ENCODE data around the gene CFAP410. TPM values are rescaled to one million over a fixed set of nuclear protein-coding genes. Genes with fewer than 3 reads are reported as not detected.

Gene CFAP410
- total RNA-seq = 20.1 and 23.9 TPM in 2 replicates

DNA sequence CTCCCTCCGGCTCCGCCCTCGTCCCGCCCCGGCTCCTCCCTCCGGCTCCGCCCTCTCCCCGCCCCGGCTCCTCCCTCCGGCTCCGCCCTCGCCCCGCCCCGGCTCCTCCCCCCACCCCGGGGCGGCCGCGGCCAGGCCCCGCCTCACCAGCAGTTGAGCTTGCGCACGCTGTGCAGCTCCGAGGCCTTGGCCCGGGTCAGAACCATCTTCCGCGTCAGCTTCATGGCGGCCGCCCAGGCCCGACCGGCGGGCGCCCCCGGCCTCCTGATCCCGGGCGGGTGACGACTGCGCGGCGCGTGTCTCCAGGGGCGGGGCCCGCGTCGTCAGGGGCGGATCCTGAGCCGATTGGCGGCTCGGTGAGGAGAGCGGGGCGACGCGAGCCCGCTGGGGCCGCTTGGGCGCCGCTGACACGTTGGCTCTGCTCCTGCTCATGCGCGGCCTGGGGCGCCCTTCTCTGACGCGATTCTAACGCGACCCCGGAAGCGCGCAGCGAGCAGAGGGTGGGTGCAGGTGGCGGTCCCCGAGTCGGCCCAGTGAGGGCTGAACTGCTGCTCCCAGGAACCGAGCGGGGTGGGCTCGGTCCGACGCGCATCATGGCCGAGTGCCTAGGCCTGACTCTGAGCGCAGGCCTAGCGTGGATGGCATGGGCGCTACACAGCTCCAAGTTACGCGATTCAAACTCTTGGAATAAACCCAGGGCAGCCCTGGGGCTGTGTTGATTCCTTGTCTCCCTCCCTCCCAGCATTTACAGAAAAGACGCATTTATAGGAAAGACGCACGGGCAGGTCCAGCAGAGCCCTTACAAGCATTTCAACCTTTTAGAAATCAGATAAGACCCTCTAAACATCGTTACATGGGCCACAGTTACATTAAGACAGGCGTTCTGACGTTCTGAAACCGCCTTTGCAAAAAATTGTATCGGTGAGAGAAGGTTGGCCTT lies at the start of gene CFAP410:
TSS of gene CFAP410 (minus strand) at position 420 of the 940 bp plus-strand sequence. CDS start at position 224, 196 bp downstream.

DNA sequence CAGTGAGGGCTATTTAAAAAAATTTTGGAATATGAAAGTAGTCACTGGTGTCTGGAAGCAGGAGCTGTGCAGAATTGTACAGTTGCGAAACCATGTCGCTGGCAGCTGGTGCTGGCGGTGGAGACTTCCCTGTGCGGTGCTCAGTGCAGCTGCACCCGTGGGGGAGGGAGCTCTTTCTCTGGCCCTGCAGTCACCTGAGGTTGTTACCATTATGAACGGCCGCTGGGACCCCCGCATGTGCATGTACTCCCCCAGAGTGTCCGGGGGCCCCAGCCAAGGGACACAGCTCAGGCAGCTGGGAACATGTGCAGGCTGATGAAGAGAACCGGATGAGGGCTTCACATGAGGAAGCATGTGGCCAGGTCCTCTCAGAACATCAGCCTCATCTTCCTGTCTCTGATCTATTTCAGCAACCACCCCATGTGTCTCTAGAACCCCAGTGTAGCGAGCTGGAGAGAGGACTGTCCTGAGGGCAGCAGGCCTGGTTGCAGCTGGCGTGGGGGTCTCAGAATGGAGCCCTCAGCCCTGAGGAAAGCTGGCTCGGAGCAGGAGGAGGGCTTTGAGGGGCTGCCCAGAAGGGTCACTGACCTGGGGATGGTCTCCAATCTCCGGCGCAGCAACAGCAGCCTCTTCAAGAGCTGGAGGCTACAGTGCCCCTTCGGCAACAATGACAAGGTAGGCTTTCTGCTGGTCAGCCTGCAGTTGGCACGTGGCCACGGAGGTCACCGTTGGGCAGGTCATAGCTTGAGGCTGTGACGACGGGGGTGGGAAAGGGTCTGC lies 14.2 kb upstream of the CFAP410 start, which contains the start of gene TRPM2:
TSS of gene TRPM2 (plus strand) at position 431 of the 780 bp plus-strand sequence. CDS start at position 511, 80 bp downstream.

DNA sequence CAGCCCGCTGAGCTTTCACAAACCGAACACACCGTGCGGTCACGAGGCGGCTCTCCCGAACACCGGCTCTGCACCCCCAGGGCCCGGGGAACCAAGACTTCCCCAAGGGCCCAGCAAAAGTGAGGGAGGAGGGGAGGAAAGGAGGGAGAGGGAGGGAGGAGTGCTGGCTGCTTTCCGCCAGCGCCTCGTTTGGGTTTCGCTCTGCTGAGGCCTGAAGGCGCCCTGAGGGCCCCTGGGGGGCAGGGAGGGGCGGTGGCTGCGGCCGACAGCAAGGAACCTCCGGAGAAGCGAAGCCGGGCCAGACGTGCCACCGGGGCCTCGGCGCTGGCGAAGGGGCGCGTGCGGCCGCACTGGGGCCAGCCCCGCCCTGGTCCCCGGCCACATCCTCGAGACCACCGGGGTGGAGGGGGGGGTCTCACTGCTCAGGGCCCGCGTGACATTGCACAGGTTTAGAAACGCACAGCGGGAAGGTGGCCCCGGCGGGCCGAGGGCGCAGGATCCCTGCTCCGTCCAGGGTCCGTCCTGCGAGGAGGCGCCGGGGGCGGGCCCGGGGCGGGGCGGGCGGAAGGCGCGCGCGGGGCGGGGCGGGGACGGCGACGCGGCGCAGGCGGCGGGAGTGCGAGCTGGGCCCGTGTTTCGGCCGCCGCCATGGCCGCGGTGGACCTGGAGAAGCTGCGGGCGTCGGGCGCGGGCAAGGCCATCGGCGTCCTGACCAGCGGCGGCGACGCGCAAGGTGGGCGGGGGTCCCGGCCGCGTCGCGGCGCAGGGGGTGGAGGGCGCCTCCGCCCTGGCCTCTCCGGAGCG lies 39.5 kb downstream of the CFAP410 start, which contains the start of gene PFKL:
TSS of gene PFKL (plus strand) at position 596 of the 804 bp plus-strand sequence. CDS start at position 649, 53 bp downstream.

DNA sequence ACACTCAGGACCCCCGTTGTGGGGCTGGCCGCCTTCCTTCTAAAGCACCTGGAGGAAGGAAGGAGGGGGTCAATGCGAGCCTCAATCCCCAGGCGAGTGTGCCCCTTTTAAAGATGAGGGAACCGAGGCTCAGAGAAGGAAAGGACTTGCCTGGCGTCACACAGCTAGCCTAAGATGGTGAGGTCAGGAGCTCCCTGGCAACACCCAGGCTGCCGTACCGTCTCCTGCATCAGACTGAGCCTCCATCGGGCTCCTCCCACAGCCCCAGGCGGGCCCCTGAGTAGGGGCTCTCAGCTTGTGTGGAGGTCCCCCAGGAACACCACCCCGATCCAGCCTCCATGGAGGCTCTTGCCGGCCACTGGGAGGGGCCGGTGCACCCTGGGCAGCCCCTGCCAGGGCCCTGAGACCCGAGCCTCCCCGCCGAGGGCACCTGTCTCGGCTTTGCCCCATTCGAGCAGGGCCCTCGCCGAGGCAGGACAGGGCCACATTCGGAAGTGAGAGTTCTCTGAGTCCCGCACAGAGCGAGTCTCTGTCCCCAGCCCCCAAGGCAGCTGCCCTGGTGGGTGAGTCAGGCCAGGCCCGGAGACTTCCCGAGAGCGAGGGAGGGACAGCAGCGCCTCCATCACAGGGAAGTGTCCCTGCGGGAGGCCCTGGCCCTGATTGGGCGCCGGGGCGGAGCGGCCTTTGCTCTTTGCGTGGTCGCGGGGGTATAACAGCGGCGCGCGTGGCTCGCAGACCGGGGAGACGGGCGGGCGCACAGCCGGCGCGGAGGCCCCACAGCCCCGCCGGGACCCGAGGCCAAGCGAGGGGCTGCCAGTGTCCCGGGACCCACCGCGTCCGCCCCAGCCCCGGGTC lies 53.8 kb downstream of the CFAP410 start, which contains the start of gene AIRE:
TSS of gene AIRE (plus strand) at position 739 of the 855 bp plus-strand sequence. CDS start 131 bp downstream, outside the sequence.

Other genes starting within 250 kb of the CFAP410 start
- gene PWP2, start 232.0 kb downstream of the CFAP410 start, total RNA-seq = 5.0 and 6.4 TPM in 2 replicates
- 6.9 and 8.9 TPM in 2 replicates for gene GATD3, start 205.7 kb downstream of the CFAP410 start, total RNA-seq
- under 0.01 TPM in 1 of 2 replicates, not detected in the other for gene ICOSLG, start 98.4 kb downstream of the CFAP410 start, total RNA-seq
- not detected in 2 replicates for gene DNMT3L, start 77.5 kb downstream of the CFAP410 start, total RNA-seq
- not detected in 2 replicates for gene AIRE, start 53.5 kb downstream of the CFAP410 start, total RNA-seq
- 141 and 151 TPM in 2 replicates for gene PFKL, start 39.3 kb downstream of the CFAP410 start, total RNA-seq
- gene TRPM2, start 14.2 kb upstream of the CFAP410 start, total RNA-seq = under 0.01 TPM in 1 of 2 replicates, not detected in the other
- gene LRRC3, start 116.1 kb upstream of the CFAP410 start, total RNA-seq = 1.3 and 1.5 TPM in 2 replicates
- gene KRTAP10-1, start 200.8 kb upstream of the CFAP410 start, total RNA-seq = not detected in 2 replicates
- gene KRTAP10-2, start 212.1 kb upstream of the CFAP410 start, total RNA-seq = not detected in 2 replicates
- not detected in 2 replicates for gene KRTAP10-3, start 219.4 kb upstream of the CFAP410 start, total RNA-seq
- gene KRTAP10-4, start 234.3 kb upstream of the CFAP410 start, total RNA-seq = not detected in 2 replicates
- not detected in 2 replicates for gene KRTAP10-5, start 241.2 kb upstream of the CFAP410 start, total RNA-seq